Activated CD8-positive, alpha-beta T cell treated with anti-CD3 and anti-CD28 coated beads, Interleukin-2, amount 10 ng/mL, durations not matched to agents 7 days and 5 days (primary cell): ENCODE results near the gene THSD7A. TPM values are rescaled to one million over a fixed set of nuclear protein-coding genes. Genes with fewer than 3 reads are reported as not detected.

Source experiments
- ATAC-seq: fragments of 150-1000 bp; cut with Tn5 transposase; one replicate; pipeline ENCODE4 v1.10.0; 2021; ENCODE audit warnings: moderate library complexity
- CTCF ChIA-PET: fragments of 350-600 bp; sonication (Branson Sonifier 250); formaldehyde crosslinking; loops from one replicate; lab custom pipeline; 2021; ENCODE audit warnings: antibody characterized with exemption; lab: Charles Lee
- POLR2A ChIA-PET: fragments of 350-600 bp; sonication (Branson Sonifier 250); formaldehyde crosslinking; loops from one replicate; lab custom pipeline; 2021; ENCODE audit warnings: antibody characterized with exemption; lab: Charles Lee
- DNase-seq: peaks from one replicate; pipeline ENCODE4 v3.0.0-alpha.2; 2020
- H3K27ac Mint-ChIP-seq: one replicate; pipeline ENCODE4 v1.8.0; 2021; ENCODE audit warnings: mild to moderate bottlenecking, mixed read lengths
- H3K27me3 Mint-ChIP-seq: one replicate; pipeline ENCODE4 v1.8.0; 2021; ENCODE audit warnings: low read depth, mixed read lengths
- H3K36me3 Mint-ChIP-seq: one replicate; pipeline ENCODE4 v1.8.0; 2021; ENCODE audit warnings: low read depth, mixed read lengths
- H3K4me1 Mint-ChIP-seq: one replicate; pipeline ENCODE4 v1.8.0; 2021; ENCODE audit warnings: low read depth, mixed read lengths
- H3K4me3 Mint-ChIP-seq: one replicate; pipeline ENCODE4 v1.8.0; 2021; ENCODE audit warnings: mild to moderate bottlenecking, mixed read lengths
- H3K9me3 Mint-ChIP-seq: one replicate; pipeline ENCODE4 v1.8.0; 2022; ENCODE audit warnings: mixed read lengths; ENCODE audit not compliant: insufficient read depth
- total RNA-seq, 2 experiments: library from RNA; stranded (reverse); gene quantifications; one replicate each; pipeline ENCODE4 v1.2.3, GENCODE V29; 2021

The THSD7A gene
- total RNA-seq, 2 experiments from 2014 or later, result not detected

- H3K4me1 Mint-ChIP-seq, result no peaks in the 10 kb centered on the region
- CTCF ChIA-PET, result no interaction called here
- POLR2A ChIA-PET, result no interaction called here
- H3K36me3 Mint-ChIP-seq, result no peaks in the 10 kb centered on the region
- H3K27me3 Mint-ChIP-seq, result no peaks in the 10 kb centered on the region
- H3K27ac Mint-ChIP-seq, result no peak overlapping the region
- DNase-seq, result no peak
- no peak overlapping the region for H3K4me3 Mint-ChIP-seq
- no peak for ATAC-seq
- H3K9me3 Mint-ChIP-seq, result no peaks in the 10 kb centered on the region
Measured at GRCh38 chr7:11513460-11513859, 318.5 kb downstream of the THSD7A start.

- DNase-seq (no peak), ATAC-seq (no peak)
- H3K4me1 Mint-ChIP-seq, result no peaks in the 10 kb centered on the region
- CTCF ChIA-PET, result no interaction called here
- POLR2A ChIA-PET, result no interaction called here
- no peaks in the 10 kb centered on the region for H3K36me3 Mint-ChIP-seq
- no peaks in the 10 kb centered on the region for H3K9me3 Mint-ChIP-seq
- no peak overlapping the region for H3K27ac Mint-ChIP-seq
- H3K4me3 Mint-ChIP-seq, result no peak overlapping the region
- no peaks in the 10 kb centered on the region for H3K27me3 Mint-ChIP-seq
Measured at GRCh38 chr7:11507929-11508328, 324.1 kb downstream of the THSD7A start.

GRCh38 chr7:11506417-11506816 is 325.6 kb downstream of the THSD7A start:
- ChIA-PET CTCF (no interaction called here), POLR2A (no interaction called here)
- H3K27ac Mint-ChIP-seq, result no peak overlapping the region
- no peak overlapping the region for H3K4me3 Mint-ChIP-seq
- H3K4me1 Mint-ChIP-seq, result no peaks in the 10 kb centered on the region
- no peaks in the 10 kb centered on the region for H3K27me3 Mint-ChIP-seq
- peaks cover 7% of the 10 kb centered on the region for H3K9me3 Mint-ChIP-seq
- no peak for ATAC-seq
- DNase-seq, result no peak
- H3K36me3 Mint-ChIP-seq, result no peaks in the 10 kb centered on the region

- no peak overlapping the region for H3K4me3 Mint-ChIP-seq
- no peaks in the 10 kb centered on the region for H3K4me1 Mint-ChIP-seq
Measured at GRCh38 chr7:11505471-11505985, 326.5 kb downstream of the THSD7A start.

GRCh38 chr7:11492307-11492706 is 339.7 kb downstream of the THSD7A start:
- POLR2A ChIA-PET, result no interaction called here
- no peak overlapping the region for H3K4me3 Mint-ChIP-seq
- no peaks in the 10 kb centered on the region for H3K27me3 Mint-ChIP-seq
- H3K4me1 Mint-ChIP-seq, result no peaks in the 10 kb centered on the region
- no peak for ATAC-seq
- no peaks in the 10 kb centered on the region for H3K36me3 Mint-ChIP-seq
- no peaks in the 10 kb centered on the region for H3K9me3 Mint-ChIP-seq
- CTCF ChIA-PET, result no interaction called here
- DNase-seq, result no peak
- H3K27ac Mint-ChIP-seq, result no peak overlapping the region

More at GRCh38 chr7:11505471-11505985, 326.5 kb downstream of the THSD7A start:
- H3K9me3 Mint-ChIP-seq, result peaks cover 14% of the 10 kb centered on the region
- no peaks in the 10 kb centered on the region for H3K27me3 Mint-ChIP-seq
- no peak overlapping the region for H3K27ac Mint-ChIP-seq
- ATAC-seq, result no peak
- H3K36me3 Mint-ChIP-seq, result no peaks in the 10 kb centered on the region
- ChIA-PET CTCF (no interaction called here), POLR2A (no interaction called here)
- DNase-seq, result no peak

GRCh38 chr7:11491811-11492210 is 340.2 kb downstream of the THSD7A start:
- H3K36me3 Mint-ChIP-seq, result no peaks in the 10 kb centered on the region
- H3K9me3 Mint-ChIP-seq, result no peaks in the 10 kb centered on the region
- ChIA-PET CTCF (no interaction called here), POLR2A (no interaction called here)
- no peak overlapping the region for H3K27ac Mint-ChIP-seq
- H3K4me1 Mint-ChIP-seq, result no peaks in the 10 kb centered on the region
- no peak for ATAC-seq
- H3K4me3 Mint-ChIP-seq, result no peak overlapping the region
- H3K27me3 Mint-ChIP-seq, result no peaks in the 10 kb centered on the region
- DNase-seq, result no peak

GRCh38 chr7:11489280-11489679 is 342.7 kb downstream of the THSD7A start:
- Mint-ChIP-seq H3K27me3 (no peaks in the 10 kb centered on the region), H3K36me3 (no peaks in the 10 kb centered on the region), H3K27ac (no peak overlapping the region), H3K4me1 (no peaks in the 10 kb centered on the region), H3K4me3 (no peak overlapping the region), H3K9me3 (no peaks in the 10 kb centered on the region)
- ChIA-PET CTCF (no interaction called here), POLR2A (no interaction called here)
- ATAC-seq (no peak), DNase-seq (no peak)

GRCh38 chr7:11486271-11486670 is 345.7 kb downstream of the THSD7A start:
- ChIA-PET POLR2A (no interaction called here), CTCF (no interaction called here)
- Mint-ChIP-seq H3K4me3 (no peak overlapping the region), H3K9me3 (no peaks in the 10 kb centered on the region), H3K27ac (no peak overlapping the region), H3K4me1 (no peaks in the 10 kb centered on the region), H3K27me3 (no peaks in the 10 kb centered on the region), H3K36me3 (no peaks in the 10 kb centered on the region)
- no peak for ATAC-seq
- DNase-seq, result no peak

- H3K36me3 Mint-ChIP-seq, result no peaks in the 10 kb centered on the region
- H3K27ac Mint-ChIP-seq, result no peak overlapping the region
- no peak for DNase-seq
- no peak for ATAC-seq
- H3K4me3 Mint-ChIP-seq, result no peak overlapping the region
- ChIA-PET POLR2A (no interaction called here), CTCF (no interaction called here)
- no peaks in the 10 kb centered on the region for H3K27me3 Mint-ChIP-seq
- H3K9me3 Mint-ChIP-seq, result no peaks in the 10 kb centered on the region
- no peaks in the 10 kb centered on the region for H3K4me1 Mint-ChIP-seq
Measured at GRCh38 chr7:11485636-11486035, 346.4 kb downstream of the THSD7A start.

GRCh38 chr7:11480143-11480542 is 351.9 kb downstream of the THSD7A start:
- Mint-ChIP-seq H3K36me3 (no peaks in the 10 kb centered on the region), H3K4me3 (no peak overlapping the region), H3K4me1 (no peaks in the 10 kb centered on the region), H3K27ac (no peak overlapping the region), H3K27me3 (no peaks in the 10 kb centered on the region), H3K9me3 (no peaks in the 10 kb centered on the region)
- ChIA-PET POLR2A (no interaction called here), CTCF (no interaction called here)
- ATAC-seq (no peak), DNase-seq (no peak)

- Mint-ChIP-seq H3K9me3 (no peaks in the 10 kb centered on the region), H3K36me3 (no peaks in the 10 kb centered on the region), H3K27me3 (no peaks in the 10 kb centered on the region), H3K27ac (no peak overlapping the region), H3K4me3 (no peak overlapping the region), H3K4me1 (no peaks in the 10 kb centered on the region)
- ATAC-seq (no peak), DNase-seq (no peak)
- CTCF ChIA-PET, result no interaction called here
- POLR2A ChIA-PET, result no interaction called here
Measured at GRCh38 chr7:11478882-11479281, 353.1 kb downstream of the THSD7A start.

- POLR2A ChIA-PET, result no interaction called here
- Mint-ChIP-seq H3K4me1 (no peaks in the 10 kb centered on the region), H3K4me3 (no peak overlapping the region), H3K36me3 (no peaks in the 10 kb centered on the region), H3K9me3 (no peaks in the 10 kb centered on the region), H3K27ac (no peak overlapping the region), H3K27me3 (no peaks in the 10 kb centered on the region)
- ATAC-seq (no peak), DNase-seq (no peak)
- CTCF ChIA-PET, result no interaction called here
Measured at GRCh38 chr7:11478426-11478825, 353.6 kb downstream of the THSD7A start.

GRCh38 chr7:11474902-11475585 is 357.0 kb downstream of the THSD7A start:
- Mint-ChIP-seq H3K36me3 (no peaks in the 10 kb centered on the region), H3K4me3 (no peak overlapping the region)
- POLR2A ChIA-PET, result no interaction called here

More at GRCh38 chr7:11474902-11475585, 357.0 kb downstream of the THSD7A start:
- no peaks in the 10 kb centered on the region for H3K9me3 Mint-ChIP-seq
- no peaks in the 10 kb centered on the region for H3K4me1 Mint-ChIP-seq
- CTCF ChIA-PET, result no interaction called here
- no peak overlapping the region for H3K27ac Mint-ChIP-seq
- ATAC-seq (no peak), DNase-seq (no peak)
- no peaks in the 10 kb centered on the region for H3K27me3 Mint-ChIP-seq
